SU-DHL-6 (cell line): Measurements from ENCODE around the gene SRSF7.

Source experiments
- H2AFZ ChIP-seq: fragments of 200-600 bp; sonication (generic); 2 replicates; pipeline ENCODE4 v1.6.1; 2014; ENCODE audit warnings: low read depth, mild to moderate bottlenecking, moderate library complexity, mixed read lengths, antibody characterized with exemption, low read length; ENCODE audit not compliant: severe bottlenecking
- H3F3A ChIP-seq: fragments of 200-600 bp; shearing (Covaris generic); 2 replicates; pipeline ENCODE4 v1.6.0; 2016; ENCODE audit warnings: antibody characterized with exemption, mild to moderate bottlenecking; ENCODE audit not compliant: insufficient read depth
- H3K27ac ChIP-seq: fragments of 200-600 bp; sonication (generic); 2 replicates; pipeline ENCODE4 v1.5.1; 2016; ENCODE audit warnings: low read depth, mild to moderate bottlenecking, low read length, moderate library complexity, mixed read lengths
- H3K27me3 ChIP-seq: fragments of 200-600 bp; sonication (generic), shearing (Covaris generic); 2 replicates; pipeline ENCODE4 v1.6.0; 2014; ENCODE audit warnings: mild to moderate bottlenecking, low read length
- H3K36me3 ChIP-seq: fragments of 200-600 bp; sonication (generic); 2 replicates; pipeline ENCODE4 v1.6.1; 2014; ENCODE audit warnings: mild to moderate bottlenecking, low read length, mixed read lengths
- H3K4me2 ChIP-seq: fragments of 300-600, 200-600 bp; shearing (Covaris generic), sonication (generic); 2 replicates; pipeline ENCODE4 v1.6.0; 2014; ENCODE audit warnings: low read length, low read depth, mild to moderate bottlenecking; ENCODE audit not compliant: poor library complexity, severe bottlenecking
- H3K4me3 ChIP-seq: fragments of 200-600 bp; sonication (generic); 2 replicates; pipeline ENCODE4 v1.5.1; 2014; ENCODE audit warnings: antibody characterized with exemption, low read length, mild to moderate bottlenecking, mixed read lengths; ENCODE audit not compliant: insufficient read depth, poor library complexity, severe bottlenecking
- H3K79me2 ChIP-seq: fragments of 200-600 bp; sonication (generic); 2 replicates; pipeline ENCODE4 v1.6.1; 2014; ENCODE audit warnings: mild to moderate bottlenecking, low read length, moderate library complexity; ENCODE audit not compliant: insufficient read depth
- H3K9ac ChIP-seq: fragments of 200-600 bp; sonication (generic); 2 replicates; pipeline ENCODE4 v1.7.0; 2014; ENCODE audit warnings: mild to moderate bottlenecking, low read length
- H3K9me2 ChIP-seq: fragments of 200-600 bp; sonication (generic); replicated peaks from 2 replicates; pipeline ENCODE4 v1.6.1; 2014; ENCODE audit warnings: low read length; ENCODE audit not compliant: insufficient read depth
- H3K9me3 ChIP-seq: fragments of 200-600 bp; sonication (generic); 2 replicates; pipeline ENCODE4 v1.6.1; 2014; ENCODE audit warnings: low read length, mixed read lengths; ENCODE audit not compliant: insufficient read depth
- H4K20me1 ChIP-seq: fragments of 200-600 bp; sonication (generic); 2 replicates; pipeline ENCODE4 v1.6.1; 2014; ENCODE audit warnings: low read depth, mild to moderate bottlenecking, antibody characterized with exemption, low read length, moderate library complexity, mixed read lengths
- EZH2phosphoT487 ChIP-seq: fragments of 200-600 bp; sonication (generic), shearing (Covaris generic); conservative IDR thresholded peaks from 2 replicates; pipeline ENCODE4 v1.6.1; 2018; ENCODE audit warnings: mild to moderate bottlenecking, antibody characterized with exemption, low read length, moderate library complexity, mixed read lengths
- TF ChIP-seq, protein P1 (sequence below): fragments of 200-600 bp; sonication (generic); IDR thresholded peaks from one replicate; pipeline ENCODE4 v1.5.1; 2017; ENCODE audit warnings: antibody characterized with exemption, mild to moderate bottlenecking, low read length, moderate library complexity; ENCODE audit not compliant: insufficient read depth, poor library complexity, severe bottlenecking

SRSF7 gene

DNA sequence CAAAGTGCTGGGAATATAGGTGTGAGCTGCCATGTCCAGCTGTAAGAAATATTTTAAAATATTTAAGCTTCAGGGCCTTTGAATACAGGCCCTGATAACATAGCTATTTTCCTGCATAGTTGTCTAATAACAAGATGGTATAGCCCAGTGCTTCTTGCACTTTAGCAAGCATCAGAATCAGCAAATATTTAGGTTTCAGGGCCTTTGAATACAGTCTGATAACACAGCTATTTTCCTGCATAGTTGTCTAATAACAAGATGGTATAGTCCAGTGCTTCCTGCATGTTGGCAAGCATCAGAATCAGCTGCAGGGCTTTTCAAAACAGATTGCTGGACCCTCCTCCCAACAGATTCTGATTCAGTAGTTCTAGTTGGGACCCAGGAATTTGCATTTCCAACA, 32.4 kb upstream of the SRSF7 start:
- H3K9me3 ChIP-seq: no peaks in the 10 kb centered on the region
- no peaks in the 10 kb centered on the region for H3K9me2 ChIP-seq
- H3K4me3 ChIP-seq: no peak overlapping the region
- H3K27ac ChIP-seq: no peak overlapping the region
- no peaks in the 10 kb centered on the region for H3K36me3 ChIP-seq
- no peak overlapping the region for H2AFZ ChIP-seq
- no peaks in the 10 kb centered on the region for H4K20me1 ChIP-seq
- peaks cover 4% of the 10 kb centered on the region; the same call in 1 of the 2 replicates for H3F3A ChIP-seq
- no peak for TF ChIP-seq EZH2phosphoT487
- no peak overlapping the region for H3K9ac ChIP-seq
- no peaks in the 10 kb centered on the region for H3K27me3 ChIP-seq
- peaks cover 8% of the 10 kb centered on the region; the same call in 1 of the 2 replicates for H3K79me2 ChIP-seq
- no peak overlapping the region for H3K4me2 ChIP-seq

DNA sequence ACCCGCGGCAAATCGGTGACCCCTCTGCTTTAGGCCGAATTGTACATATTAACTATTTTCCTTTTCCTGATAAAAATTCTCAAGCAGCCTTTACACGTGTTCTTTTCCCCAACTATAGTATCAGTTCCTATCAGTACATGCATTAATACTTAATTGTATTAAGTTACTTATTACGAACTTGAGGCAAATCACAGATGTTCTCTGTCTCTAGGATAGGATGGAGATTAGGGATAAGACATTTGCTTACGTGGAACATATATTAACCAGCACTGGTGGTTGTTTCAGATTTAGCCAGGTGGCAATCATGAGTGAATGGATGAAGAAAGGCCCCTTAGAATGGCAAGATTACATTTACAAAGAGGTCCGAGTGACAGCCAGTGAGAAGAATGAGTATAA, 27.5 kb upstream of the SRSF7 start:
- Histone ChIP-seq H3F3A (peaks cover 1% of the 10 kb centered on the region; the same call in 1 of the 2 replicates), H3K9me3 (no peaks in the 10 kb centered on the region), H2AFZ (peak overlapping the region; percentile 95), H3K4me3 (peak overlapping the region; percentile 93), H4K20me1 (no peaks in the 10 kb centered on the region), H3K36me3 (no peaks in the 10 kb centered on the region), H3K79me2 (peaks cover 13% of the 10 kb centered on the region; the same call in 1 of the 2 replicates), H3K4me2 (peak overlapping the region; percentile 81), H3K9ac (peak overlapping the region; percentile 91), H3K9me2 (no peaks in the 10 kb centered on the region), H3K27me3 (no peaks in the 10 kb centered on the region), H3K27ac (peak overlapping the region; percentile 57)
- TF ChIP-seq, protein P1, sequence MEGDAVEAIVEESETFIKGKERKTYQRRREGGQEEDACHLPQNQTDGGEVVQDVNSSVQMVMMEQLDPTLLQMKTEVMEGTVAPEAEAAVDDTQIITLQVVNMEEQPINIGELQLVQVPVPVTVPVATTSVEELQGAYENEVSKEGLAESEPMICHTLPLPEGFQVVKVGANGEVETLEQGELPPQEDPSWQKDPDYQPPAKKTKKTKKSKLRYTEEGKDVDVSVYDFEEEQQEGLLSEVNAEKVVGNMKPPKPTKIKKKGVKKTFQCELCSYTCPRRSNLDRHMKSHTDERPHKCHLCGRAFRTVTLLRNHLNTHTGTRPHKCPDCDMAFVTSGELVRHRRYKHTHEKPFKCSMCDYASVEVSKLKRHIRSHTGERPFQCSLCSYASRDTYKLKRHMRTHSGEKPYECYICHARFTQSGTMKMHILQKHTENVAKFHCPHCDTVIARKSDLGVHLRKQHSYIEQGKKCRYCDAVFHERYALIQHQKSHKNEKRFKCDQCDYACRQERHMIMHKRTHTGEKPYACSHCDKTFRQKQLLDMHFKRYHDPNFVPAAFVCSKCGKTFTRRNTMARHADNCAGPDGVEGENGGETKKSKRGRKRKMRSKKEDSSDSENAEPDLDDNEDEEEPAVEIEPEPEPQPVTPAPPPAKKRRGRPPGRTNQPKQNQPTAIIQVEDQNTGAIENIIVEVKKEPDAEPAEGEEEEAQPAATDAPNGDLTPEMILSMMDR: no peak
- no peak for TF ChIP-seq EZH2phosphoT487

DNA sequence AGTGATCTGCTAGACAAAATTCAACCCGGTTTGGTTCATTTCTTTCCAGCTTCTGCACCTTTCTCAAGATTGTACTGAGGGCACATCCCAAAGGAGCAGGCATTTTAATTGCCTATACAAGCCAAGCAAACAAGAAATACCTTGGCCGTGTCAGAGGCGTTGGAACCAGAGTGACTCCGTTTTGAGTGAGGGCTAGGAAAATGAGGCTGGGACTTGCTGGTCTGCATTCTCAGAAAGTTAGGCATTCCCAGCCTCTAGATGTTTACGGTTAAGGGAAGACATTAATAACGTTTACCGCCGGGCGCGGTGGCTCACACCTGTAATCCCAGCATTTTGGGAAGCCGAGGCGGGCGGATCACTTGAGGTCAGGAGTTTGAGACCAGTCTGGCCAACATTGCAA, 25.4 kb upstream of the SRSF7 start:
- no peaks in the 10 kb centered on the region for H3F3A ChIP-seq
- peaks cover 13% of the 10 kb centered on the region; the same call in 1 of the 2 replicates for H3K79me2 ChIP-seq
- H4K20me1 ChIP-seq: no peaks in the 10 kb centered on the region
- H3K9me3 ChIP-seq: no peaks in the 10 kb centered on the region
- no peaks in the 10 kb centered on the region for H3K27me3 ChIP-seq
- H3K27ac ChIP-seq: no peak overlapping the region
- no peak overlapping the region for H3K9ac ChIP-seq
- TF ChIP-seq, protein P1: no peak
- TF ChIP-seq EZH2phosphoT487: no peak
- no peaks in the 10 kb centered on the region for H3K9me2 ChIP-seq
- no peak overlapping the region for H3K4me3 ChIP-seq
- no peak overlapping the region for H2AFZ ChIP-seq
- H3K4me2 ChIP-seq: no peak overlapping the region
- no peaks in the 10 kb centered on the region for H3K36me3 ChIP-seq

DNA sequence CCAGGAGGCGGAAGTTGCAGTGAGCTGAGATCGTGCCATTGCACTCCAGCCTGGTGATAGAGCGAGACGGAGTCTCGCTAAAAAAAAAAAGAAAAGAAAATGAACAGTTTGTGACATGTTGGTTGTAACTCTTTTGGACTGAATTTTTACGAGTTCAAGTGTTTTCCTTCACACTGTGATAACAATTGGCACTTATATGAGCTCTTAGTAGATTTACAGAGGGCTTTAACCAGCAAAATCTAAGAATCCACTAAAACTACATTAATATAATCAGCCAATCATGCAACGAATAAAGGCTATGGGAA, 24.7 kb upstream of the SRSF7 start:
- Histone ChIP-seq H3K4me3 (no peak overlapping the region), H3K79me2 (peaks cover 13% of the 10 kb centered on the region; the same call in 1 of the 2 replicates), H3K9me2 (no peaks in the 10 kb centered on the region), H4K20me1 (no peaks in the 10 kb centered on the region), H3K4me2 (no peak overlapping the region), H3K36me3 (no peaks in the 10 kb centered on the region), H3K9ac (no peak overlapping the region), H3F3A (no peaks in the 10 kb centered on the region), H3K9me3 (no peaks in the 10 kb centered on the region), H3K27ac (no peak overlapping the region), H2AFZ (no peak overlapping the region), H3K27me3 (no peaks in the 10 kb centered on the region)
- TF ChIP-seq EZH2phosphoT487: no peak
- TF ChIP-seq, protein P1: no peak
